ENCODE data around the gene CACNA1B.

GRCh38 chr9:138059196-138059595 lies 181.6 kb downstream of the CACNA1B start:
- TF ChIP-seq CTBP1 (IDR thresholded peaks at IDR 0.05; ENCODE audit: borderline replicate concordance) (no peak), HDGF (IDR thresholded peaks at IDR 0.05; ENCODE audit: borderline replicate concordance) (no peak), BHLHE40 (IDR thresholded peaks at IDR 0.05; ENCODE audit: borderline replicate concordance) (no peak)

Data from HEK293T (cell line).